Activated naive CD4-positive, alpha-beta T cell treated with anti-CD3 and anti-CD28 coated beads, Interleukin-2, amount 50 U/mL, for 72 hours (primary cell): ENCODE measurements around the gene KIF17. TPM values are rescaled to one million over a fixed set of nuclear protein-coding genes. Genes with fewer than 3 reads are reported as not detected.

ENCODE experiments used
- ATAC-seq, 2 donors: fragments of 150-1000 bp; cut with Tn5 transposase; 2 replicates each; pipeline ENCODE4 v1.10.0; 2021; ENCODE audit warnings: mild to moderate bottlenecking in 2 of 2, moderate library complexity in 2 of 2
- DNase-seq, 2 donors: peaks; one replicate each; pipeline ENCODE4 v3.0.0; 2021 to 2022; ENCODE audit warnings: low spot score in 2 of 2
- H3K27ac Mint-ChIP-seq, 2 donors: one replicate each; pipeline ENCODE4 v1.8.0; 2022; ENCODE audit warnings: mild to moderate bottlenecking in 2 of 2, mixed read lengths in 2 of 2
- H3K36me3 Mint-ChIP-seq, 2 donors: one replicate each; pipeline ENCODE4 v1.8.0; 2022; ENCODE audit warnings: mixed read lengths in 2 of 2
- H3K9me3 Mint-ChIP-seq, 2 donors: one replicate each; pipeline ENCODE4 v1.8.0; 2022; ENCODE audit warnings: mixed read lengths in 2 of 2
- total RNA-seq, 2 donors: library from RNA; stranded (reverse); gene quantifications; one replicate each; pipeline ENCODE4 v1.2.3, GENCODE V29; 2022

The KIF17 gene
- 1 to 10 TPM in 1 of 2 donors, under 1 TPM in 1; 0.18 to 1.0 TPM for total RNA-seq

DNA sequence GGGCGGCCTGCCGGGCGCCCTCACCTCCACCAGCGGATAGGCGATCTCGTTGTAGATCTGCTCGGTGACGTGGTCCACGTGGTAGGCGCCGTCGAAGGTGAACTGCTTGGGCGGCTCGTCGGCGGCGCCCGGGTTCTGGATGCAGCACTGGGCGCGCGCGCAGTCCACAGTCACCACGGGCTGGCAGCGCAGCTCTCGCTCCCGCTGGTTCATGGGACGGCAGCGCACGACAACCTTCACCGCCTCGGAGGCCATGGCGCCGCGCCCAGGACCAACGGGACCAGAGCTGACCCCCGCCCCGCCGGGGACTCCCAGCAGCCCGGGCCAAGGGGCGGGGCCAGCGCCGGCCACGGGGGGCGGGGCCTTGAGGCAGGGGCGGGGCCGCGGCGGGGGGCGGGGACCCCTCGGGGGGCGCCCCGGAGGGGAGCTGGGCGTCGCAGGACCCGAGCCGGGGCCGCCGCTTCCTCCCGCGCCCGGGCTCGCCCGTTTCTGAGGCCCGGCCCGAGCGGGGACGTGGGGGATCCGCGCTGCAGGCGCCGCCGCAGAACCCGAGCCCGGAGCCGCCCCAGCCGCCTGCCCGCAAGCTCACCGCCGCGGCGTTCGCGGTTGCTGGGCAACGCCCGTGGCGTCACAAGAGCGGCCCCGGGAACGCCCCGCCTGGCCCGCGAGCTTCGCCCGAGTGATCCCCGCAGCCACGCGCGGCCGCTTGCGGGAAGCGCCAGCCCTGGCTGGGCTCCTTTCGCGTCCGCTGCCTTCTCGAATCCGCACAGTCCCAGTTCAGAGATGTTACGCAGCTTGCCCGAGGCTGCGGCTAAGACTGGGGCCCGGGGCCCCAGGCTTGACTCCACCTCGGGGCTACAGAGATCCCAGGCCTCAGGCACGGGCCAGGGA lies at the start of gene KIF17:
KIF17 (minus strand) TSS at position 556 of the 891 bp plus-strand sequence; CDS start at position 255, 301 bp downstream.
- H3K36me3 Mint-ChIP-seq, result no peaks in the 10 kb centered on the region

DNA sequence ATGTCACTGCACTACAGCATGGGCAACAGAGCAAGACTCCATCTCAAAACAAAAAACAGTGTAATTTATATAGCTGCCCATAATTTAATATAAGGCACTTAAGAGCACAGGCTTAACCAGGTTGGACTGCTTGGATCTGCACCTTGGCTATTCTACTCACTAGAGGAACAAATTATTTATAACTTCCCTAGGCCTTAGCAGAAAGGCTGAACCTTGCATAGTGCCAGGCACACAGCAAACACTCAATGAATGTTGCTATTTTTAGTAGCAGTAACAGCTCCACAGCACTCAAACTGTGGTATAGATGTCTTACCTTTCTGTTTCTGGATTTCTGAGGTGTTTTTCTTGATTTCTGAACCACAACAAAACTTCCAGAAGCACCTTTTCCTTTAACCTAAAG lies 49.5 kb upstream of the KIF17 start:
- ATAC-seq, result no peak
- no peak overlapping the region for H3K27ac Mint-ChIP-seq
- H3K36me3 Mint-ChIP-seq, result peaks cover 0 to 28% of the 10 kb centered on the region in 2 donors
- H3K9me3 Mint-ChIP-seq, result no peaks in the 10 kb centered on the region
- DNase-seq, result no peak

More for the DNA sequence above, at the start of gene KIF17:
- no peaks in the 10 kb centered on the region for H3K9me3 Mint-ChIP-seq
- DNase-seq, result peak in 1 of 2 donors; percentile 64
- H3K27ac Mint-ChIP-seq, result no peak within 1 kb of the TSS
- peak; percentile 73 to 76 for ATAC-seq

DNA sequence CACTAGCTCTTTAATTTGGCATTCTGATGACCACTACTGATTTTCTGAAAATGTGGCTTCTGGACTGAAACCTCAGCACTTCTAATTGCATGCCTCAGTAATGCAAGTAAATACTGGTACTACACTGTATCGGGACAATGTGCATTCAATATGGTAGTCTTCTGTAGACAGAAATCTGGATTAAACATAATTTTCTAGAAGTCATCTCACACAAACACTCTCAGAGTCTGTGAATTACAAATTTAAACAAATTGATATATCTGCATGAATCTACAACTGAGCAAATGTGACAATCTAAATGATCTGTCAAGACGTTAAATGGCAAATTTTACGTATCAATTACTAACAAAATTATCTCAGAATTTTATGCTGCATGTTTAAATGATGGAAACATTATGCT lies 45.6 kb upstream of the KIF17 start:
- Mint-ChIP-seq H3K36me3 (peaks cover 11 to 36% of the 10 kb centered on the region in 2 donors), H3K27ac (no peak overlapping the region)

DNA sequence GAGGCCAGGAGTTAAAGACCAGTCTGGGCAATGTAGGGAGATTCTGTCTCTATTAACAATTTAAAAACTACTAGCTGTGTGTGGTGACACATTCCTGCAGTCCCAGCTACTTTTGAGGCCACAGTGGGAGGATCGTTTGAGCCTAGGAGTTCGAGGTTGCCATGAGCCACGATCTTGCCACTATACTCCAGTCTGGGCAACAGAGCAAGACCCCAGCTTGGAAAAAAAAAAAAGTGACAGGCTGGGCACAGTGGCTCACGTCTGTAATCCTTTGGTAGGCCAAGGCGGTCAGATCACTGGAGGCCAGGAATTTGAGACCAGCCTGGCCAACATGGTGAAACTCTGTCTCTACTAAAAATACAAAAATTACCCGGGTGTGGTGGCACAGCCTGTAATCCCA lies 42.5 kb upstream of the KIF17 start:
- ATAC-seq, result no peak
- Mint-ChIP-seq H3K27ac (no peak overlapping the region), H3K36me3 (peaks cover 11 to 31% of the 10 kb centered on the region in 2 donors), H3K9me3 (no peaks in the 10 kb centered on the region)
- DNase-seq, result no peak

More for the DNA sequence above, 45.6 kb upstream of the KIF17 start:
- no peak for DNase-seq
- no peak for ATAC-seq
- H3K9me3 Mint-ChIP-seq, result no peaks in the 10 kb centered on the region

DNA sequence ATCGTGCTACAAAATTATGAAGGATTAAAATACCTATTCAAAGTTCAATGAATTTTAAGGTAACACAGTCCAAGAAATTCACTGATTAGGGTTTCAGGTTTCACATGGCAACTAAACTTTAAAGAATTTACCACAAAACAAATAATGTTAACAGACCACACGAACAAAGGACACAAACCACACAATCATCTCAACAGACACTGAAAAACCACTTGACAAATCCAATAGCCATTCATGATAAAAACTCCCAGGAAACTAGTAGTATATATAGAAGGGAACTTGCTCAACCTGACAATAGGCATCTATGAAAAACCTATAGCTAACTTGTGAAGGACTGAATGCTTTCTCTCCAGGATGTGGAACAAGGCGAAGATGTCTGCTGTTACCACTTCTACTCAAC lies 35.8 kb upstream of the KIF17 start:
- no peak for DNase-seq
- no peak for ATAC-seq
- no peaks in the 10 kb centered on the region for H3K9me3 Mint-ChIP-seq
- H3K27ac Mint-ChIP-seq, result no peak overlapping the region
- peaks cover 0 to 12% of the 10 kb centered on the region in 2 donors for H3K36me3 Mint-ChIP-seq

DNA sequence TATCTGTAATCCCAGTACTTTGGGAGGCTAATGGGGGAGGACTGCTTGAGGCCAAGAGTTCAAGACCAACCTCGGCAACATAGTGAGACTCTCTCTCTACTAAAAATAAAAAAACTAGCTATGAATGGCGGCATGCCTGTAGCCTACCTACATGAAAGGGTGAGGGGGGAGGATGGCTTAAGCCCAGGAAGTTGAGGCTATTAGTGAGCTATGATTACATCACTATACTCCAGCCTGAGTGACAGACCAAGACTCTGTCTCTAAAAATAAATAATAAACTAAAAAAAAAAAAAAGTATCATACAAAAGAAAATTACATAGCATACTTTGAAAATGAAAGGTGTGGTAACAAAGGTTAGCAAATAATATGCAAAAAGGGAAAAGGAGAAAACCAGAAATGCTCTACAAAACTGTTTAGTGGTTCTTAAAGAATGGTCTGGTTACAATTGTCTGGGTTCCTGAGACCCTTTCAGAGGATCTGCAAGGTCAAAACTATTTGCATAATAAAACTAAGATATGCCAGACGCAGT lies 33.7 kb upstream of the KIF17 start:
- no peak overlapping the region for H3K27ac Mint-ChIP-seq
- H3K36me3 Mint-ChIP-seq, result peaks cover 0 to 10% of the 10 kb centered on the region in 2 donors
- no peak for ATAC-seq
- DNase-seq, result no peak
- no peaks in the 10 kb centered on the region for H3K9me3 Mint-ChIP-seq

DNA sequence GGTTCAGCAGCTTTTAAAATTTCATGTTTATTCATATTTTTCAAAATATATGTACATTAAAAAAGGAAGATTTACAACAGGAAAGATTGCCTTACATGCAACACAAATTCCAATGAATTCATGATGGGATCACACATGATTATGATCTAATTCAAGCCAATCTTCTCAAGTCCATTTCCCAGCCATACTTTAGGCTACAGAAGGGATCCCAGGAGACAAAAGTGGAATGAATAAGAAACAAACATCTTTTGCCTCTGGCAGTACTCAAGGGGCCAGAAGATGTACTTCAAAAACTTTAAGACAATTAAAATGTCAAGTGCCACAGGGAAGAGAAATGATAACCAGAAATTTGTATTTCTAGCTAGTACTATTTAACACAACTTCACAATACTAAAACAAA lies 24.9 kb upstream of the KIF17 start:
- peaks cover 0 to 21% of the 10 kb centered on the region in 2 donors for H3K36me3 Mint-ChIP-seq
- no peak overlapping the region for H3K27ac Mint-ChIP-seq
- no peaks in the 10 kb centered on the region for H3K9me3 Mint-ChIP-seq
- DNase-seq (no peak), ATAC-seq (no peak)

DNA sequence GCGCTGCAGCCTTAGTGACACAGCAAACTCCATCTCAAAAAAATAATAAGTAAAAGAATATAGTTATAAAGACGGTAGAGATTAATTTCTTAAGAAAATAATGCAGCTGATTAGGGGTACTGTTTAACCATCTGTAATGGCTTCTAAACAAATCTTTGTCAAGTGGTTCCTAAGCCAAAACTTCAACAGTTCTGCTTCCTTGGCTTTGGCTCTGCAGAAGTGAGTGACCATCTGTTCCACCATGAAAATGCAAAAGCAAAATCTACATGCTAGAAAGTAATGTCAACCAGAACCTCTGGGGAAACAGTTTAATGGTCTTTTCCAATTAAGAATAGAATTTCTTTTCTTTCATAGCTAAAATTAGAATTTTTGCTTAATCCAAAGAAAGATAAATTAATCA lies 23.0 kb upstream of the KIF17 start:
- Mint-ChIP-seq H3K36me3 (peaks cover 0 to 21% of the 10 kb centered on the region in 2 donors), H3K9me3 (no peaks in the 10 kb centered on the region), H3K27ac (no peak overlapping the region)
- DNase-seq (no peak), ATAC-seq (no peak)

DNA sequence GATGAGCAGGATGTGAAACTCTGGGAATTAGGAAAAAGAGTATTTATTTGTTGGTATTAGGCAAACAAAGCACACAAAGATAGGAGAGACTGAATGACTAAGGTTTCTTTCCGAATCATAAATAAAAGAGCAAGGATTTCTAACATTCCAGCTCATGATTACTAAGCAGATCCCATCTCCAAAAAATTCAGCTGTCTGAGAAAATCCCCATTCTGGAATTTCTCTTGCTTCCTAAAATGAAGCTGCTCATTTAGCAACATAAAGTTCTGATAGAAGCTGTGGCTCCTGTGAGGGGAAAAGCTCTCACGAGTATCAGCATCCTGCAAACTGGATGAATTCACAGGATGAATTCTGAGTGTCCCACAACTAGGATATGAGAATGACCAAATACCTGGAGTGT lies 21.4 kb upstream of the KIF17 start:
- no peak for ATAC-seq
- H3K36me3 Mint-ChIP-seq, result peaks cover 0 to 13% of the 10 kb centered on the region in 2 donors
- no peak for DNase-seq
- peak overlapping the region in 1 of 2 donors; percentile 30 for H3K27ac Mint-ChIP-seq
- no peaks in the 10 kb centered on the region for H3K9me3 Mint-ChIP-seq

DNA sequence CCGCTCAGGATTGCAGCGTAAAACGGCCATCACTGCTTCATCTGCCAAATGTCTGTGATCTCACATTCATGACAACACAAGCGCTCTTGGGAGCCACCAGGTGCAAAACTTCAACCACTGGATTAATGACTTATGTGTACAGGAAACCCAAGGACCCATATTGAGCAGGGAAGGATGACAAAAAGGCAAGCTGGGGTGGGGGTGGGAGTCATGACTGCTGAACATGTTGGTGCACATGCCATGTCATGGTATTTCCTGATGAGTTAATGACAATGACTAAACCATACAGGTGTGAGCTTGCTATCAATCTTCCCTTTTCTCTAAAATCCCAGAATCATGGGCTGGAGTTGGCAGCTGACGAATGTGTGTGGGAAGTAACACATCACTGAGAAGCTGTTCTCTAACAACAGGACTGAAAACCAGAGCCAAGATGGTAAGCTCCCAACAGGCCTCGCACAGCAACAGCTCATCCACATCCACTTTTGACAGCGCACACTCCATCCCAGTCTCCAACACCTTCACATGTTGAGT lies 17.8 kb upstream of the KIF17 start:
- no peaks in the 10 kb centered on the region for H3K9me3 Mint-ChIP-seq
- H3K36me3 Mint-ChIP-seq, result peaks cover 0 to 4% of the 10 kb centered on the region in 2 donors
- H3K27ac Mint-ChIP-seq, result peak overlapping the region in 1 of 2 donors; percentile 36
- no peak for ATAC-seq
- DNase-seq, result no peak

DNA sequence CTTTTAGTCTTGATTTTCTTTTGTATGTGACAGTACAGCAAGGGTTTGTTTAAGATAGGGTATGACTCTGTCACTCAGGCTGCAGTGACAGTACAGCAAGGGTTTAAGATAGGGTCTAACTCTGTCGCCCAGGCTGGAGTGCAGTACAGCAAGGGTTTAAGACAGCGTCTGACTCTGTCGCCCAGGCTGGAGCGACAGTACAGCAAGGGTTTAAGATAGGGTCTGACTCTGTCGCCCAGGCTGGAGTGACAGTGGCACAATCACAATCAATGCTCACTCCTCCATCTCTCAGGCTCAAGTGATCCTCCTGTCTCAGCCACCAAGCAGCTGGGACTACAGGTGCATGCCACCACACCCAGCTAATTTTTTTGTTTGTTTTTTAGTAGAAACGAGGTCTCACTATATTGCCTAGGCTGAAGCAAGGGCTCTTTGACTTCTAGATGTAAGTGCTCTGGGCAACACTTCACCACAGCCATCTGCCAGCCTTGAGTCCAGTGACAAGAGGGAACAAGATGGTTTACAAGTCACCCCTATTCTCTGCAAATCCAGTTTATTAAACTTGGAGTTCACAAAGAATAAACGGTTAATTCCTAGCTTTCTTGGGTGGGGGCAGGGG lies 15.7 kb upstream of the KIF17 start:
- ATAC-seq (peak in 1 of 2 donors; percentile 34), DNase-seq (no peak)
- Mint-ChIP-seq H3K36me3 (peaks cover 0 to 4% of the 10 kb centered on the region in 2 donors), H3K27ac (no peak overlapping the region), H3K9me3 (no peaks in the 10 kb centered on the region)

DNA sequence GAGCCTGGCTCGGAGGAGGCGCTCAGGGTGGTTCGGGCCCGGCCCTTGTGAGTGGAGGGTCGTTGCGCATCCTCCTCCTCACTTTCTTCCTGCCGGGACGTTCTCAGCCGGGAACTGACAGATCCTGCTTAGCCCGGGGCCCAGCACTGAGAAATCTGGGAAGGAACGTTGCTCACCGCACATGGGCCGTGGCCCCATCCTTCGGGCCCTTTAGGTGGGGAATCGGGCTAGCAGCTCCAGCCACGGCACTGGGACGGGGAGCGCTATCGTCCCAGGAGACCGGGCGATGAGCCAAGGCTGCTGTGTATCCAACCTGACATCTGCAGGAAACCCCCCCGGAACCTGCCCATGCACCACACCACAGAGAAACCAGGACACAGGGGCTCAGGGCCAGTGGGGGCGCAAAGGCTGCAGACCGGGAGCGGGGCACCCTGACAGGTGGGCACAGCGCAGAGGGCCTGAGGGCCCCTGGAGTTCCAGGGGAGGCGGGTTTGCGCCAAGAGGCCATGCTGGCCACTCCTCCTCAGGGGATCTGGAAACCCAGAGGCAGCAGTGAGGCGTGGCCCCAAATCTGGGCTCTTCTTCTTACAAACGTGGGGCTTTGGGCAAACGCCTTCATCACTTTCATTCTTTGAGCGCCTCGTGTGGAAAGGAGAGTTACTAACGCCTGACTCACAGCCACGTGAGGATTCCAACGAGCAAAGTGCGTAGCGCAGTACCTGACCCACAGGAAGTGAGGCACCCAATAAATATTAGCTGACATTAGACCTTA lies 15.0 kb upstream of the KIF17 start, which contains the start of gene SH2D5:
SH2D5 (minus strand) TSS at position 116 of the 772 bp plus-strand sequence. CDS start 4,659 bp downstream, outside the sequence.
- DNase-seq (peak; percentile 69 to 76), ATAC-seq (peak; percentile 73 to 89)
- Mint-ChIP-seq H3K27ac (peak within 1 kb of the TSS; percentile 74 to 89), H3K9me3 (no peaks in the 10 kb centered on the region), H3K36me3 (no peaks in the 10 kb centered on the region)

DNA sequence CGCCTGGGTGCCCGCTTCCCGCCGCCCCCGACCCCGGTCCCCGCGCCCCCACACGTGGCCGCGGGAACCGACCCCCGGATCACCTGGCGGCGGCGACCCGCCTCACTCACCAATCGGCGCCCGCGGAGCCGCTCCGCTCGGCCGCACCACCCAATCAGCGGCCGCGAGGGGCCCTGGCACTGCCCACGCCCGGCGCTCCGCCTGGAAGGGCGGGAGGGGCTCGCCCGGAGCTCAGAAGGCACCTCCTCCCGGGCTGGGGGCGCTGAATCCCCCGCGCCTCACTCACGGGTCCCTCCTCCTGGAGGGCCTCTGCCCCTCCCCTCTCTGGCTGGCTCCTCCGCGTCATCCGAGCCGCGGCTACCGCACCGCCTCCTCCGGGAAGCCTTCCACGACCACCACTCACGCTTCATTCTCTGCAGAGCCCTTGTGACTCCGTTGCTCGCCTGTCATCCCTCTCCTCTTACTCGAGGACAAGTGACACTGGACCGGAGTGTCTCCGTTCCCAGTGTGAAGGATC lies 14.3 kb upstream of the KIF17 start:
- Mint-ChIP-seq H3K27ac (peak overlapping the region; percentile 74 to 89), H3K9me3 (no peaks in the 10 kb centered on the region)
- peak; percentile 44 to 72 for ATAC-seq

DNA sequence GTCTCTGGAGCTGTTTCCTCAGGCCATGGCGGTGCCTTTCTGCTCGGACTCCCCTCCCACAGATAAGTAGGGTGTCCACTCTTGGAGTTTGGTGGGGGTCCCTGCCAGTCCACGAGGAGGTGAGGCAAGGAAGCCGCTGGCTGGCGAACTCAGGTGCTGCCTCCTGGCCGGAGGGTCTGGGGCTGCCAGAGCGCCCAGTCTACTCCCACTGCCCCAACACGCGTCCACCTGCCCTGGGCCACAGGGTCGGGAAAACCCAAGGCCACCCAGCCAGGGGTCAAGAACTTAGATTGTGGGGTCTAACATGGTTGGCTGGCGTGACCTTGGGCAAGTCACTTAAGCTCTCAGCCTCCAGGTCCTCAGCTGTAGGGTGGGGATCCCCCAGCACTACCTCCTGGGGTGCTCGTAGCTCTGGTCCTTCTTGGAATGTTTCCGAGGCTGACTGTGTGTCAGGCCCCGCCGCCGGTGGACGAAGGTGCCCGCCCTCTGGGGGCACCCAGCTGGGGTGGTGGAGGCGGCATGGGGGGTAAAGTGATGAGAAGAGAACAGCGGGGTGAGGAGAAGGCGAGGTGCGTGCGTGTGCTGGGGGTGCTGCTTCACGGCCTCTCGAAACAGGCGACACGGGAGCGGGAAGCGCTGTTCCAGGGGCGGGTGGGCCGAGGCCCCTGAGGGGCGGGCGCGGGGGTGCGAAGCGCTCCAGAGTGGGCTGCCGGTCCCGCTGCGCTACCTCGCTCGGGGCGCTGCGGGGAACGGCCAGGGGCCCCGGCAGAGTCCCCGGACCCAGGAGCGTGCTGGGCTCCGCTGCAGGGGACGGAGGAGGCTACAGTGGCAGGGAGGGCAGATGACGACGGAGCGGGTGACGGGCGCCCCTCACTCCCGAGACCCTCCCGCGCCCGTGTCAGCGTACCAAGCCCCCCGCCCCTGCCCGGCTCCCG lies 13.5 kb upstream of the KIF17 start:
- DNase-seq (peak in 1 of 2 donors; percentile 52), ATAC-seq (peak in 1 of 2 donors; percentile 27)
- no peaks in the 10 kb centered on the region for H3K36me3 Mint-ChIP-seq
- H3K9me3 Mint-ChIP-seq, result no peaks in the 10 kb centered on the region
- peak overlapping the region in 1 of 2 donors; percentile 36 for H3K27ac Mint-ChIP-seq

More for the DNA sequence above, 14.3 kb upstream of the KIF17 start:
- H3K36me3 Mint-ChIP-seq, result no peaks in the 10 kb centered on the region
- DNase-seq, result peak; percentile 58 to 68

DNA sequence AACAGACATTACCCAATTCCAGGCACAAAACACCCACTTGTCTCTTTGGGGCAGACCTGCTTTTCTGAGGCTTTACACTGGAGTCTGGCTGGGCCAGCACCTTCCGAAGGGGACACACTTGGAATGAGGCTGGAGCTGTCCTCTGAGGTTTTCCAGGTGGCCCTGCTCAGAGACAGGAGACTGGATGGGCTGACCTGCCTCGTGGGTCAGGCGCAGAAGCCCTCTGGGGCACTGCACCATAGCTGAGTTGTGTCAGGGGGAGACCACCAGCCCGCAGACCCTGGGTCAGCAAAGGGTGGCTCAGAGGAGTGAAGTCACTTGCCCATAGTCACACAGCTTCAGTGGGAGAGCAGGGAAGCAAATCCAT lies 12.9 kb upstream of the KIF17 start:
- no peaks in the 10 kb centered on the region for H3K9me3 Mint-ChIP-seq
- ATAC-seq, result no peak

More for the DNA sequence above, 12.9 kb upstream of the KIF17 start:
- no peaks in the 10 kb centered on the region for H3K36me3 Mint-ChIP-seq
- peak in 1 of 2 donors; percentile 54 for DNase-seq
- no peak overlapping the region for H3K27ac Mint-ChIP-seq
